HEK293T (cell line): ENCODE measurements around the gene MANSC1.

Source experiments
- CTCF ChIA-PET: fragments of 350-600 bp; formaldehyde crosslinking; extraction: SDS; loops from one replicate; lab custom pipeline; 2021; ENCODE audit warnings: antibody characterized with exemption, inconsistent platforms; lab: Yijun Ruan, JAX
- POLR2A ChIA-PET: fragments of 350-600 bp; formaldehyde crosslinking; extraction: SDS; loops from one replicate; lab custom pipeline; 2020; ENCODE audit warnings: antibody characterized with exemption, inconsistent platforms; lab: Yijun Ruan, JAX
- DNase-seq: peaks from one replicate; pipeline ENCODE4 v3.0.0; 2012; ENCODE audit warnings: mixed read lengths; ENCODE audit errors: extremely low spot score
- ARNT ChIP-seq: fragments of 450-650 bp; IDR thresholded peaks from 2 replicates; pipeline ENCODE4 v1.6.1; 2017; ENCODE audit warnings: mild to moderate bottlenecking
- BHLHE40 ChIP-seq: fragments of 450-650 bp; IDR thresholded peaks from 2 replicates; pipeline ENCODE4 v1.6.1; 2016; ENCODE audit warnings: mild to moderate bottlenecking, moderate library complexity, borderline replicate concordance
- CTBP1 ChIP-seq: fragments of 450-650 bp; IDR thresholded peaks from 2 replicates; pipeline ENCODE4 v1.6.1; 2016; ENCODE audit warnings: borderline replicate concordance
- ELF4 ChIP-seq: fragments of 450-650 bp; IDR thresholded peaks from 2 replicates; pipeline ENCODE4 v1.6.1; 2017; ENCODE audit warnings: antibody characterized with exemption
- FOXA1 ChIP-seq: fragments of 450-650 bp; IDR thresholded peaks from 2 replicates; pipeline ENCODE4 v1.6.1; 2016; ENCODE audit warnings: mild to moderate bottlenecking
- FOXK2 ChIP-seq: fragments of 450-650 bp; IDR thresholded peaks from 2 replicates; pipeline ENCODE4 v1.6.1; 2016; ENCODE audit warnings: mild to moderate bottlenecking
- FOXM1 ChIP-seq: fragments of 450-650 bp; IDR thresholded peaks from 2 replicates; pipeline ENCODE4 v1.6.1; 2017; ENCODE audit warnings: mild to moderate bottlenecking, borderline replicate concordance
- HDGF ChIP-seq: fragments of 450-650 bp; IDR thresholded peaks from 2 replicates; pipeline ENCODE4 v1.6.1; 2017; ENCODE audit warnings: antibody characterized with exemption, borderline replicate concordance
- L3MBTL2 ChIP-seq: fragments of 450-650 bp; conservative IDR thresholded peaks from 2 replicates; pipeline ENCODE4 v1.6.1; 2016; ENCODE audit warnings: mild to moderate bottlenecking
- LEF1 ChIP-seq: fragments of 450-650 bp; IDR thresholded peaks from 2 replicates; pipeline ENCODE4 v1.6.1; 2017; ENCODE audit warnings: mild to moderate bottlenecking, borderline replicate concordance
- NFRKB ChIP-seq: fragments of 450-650 bp; IDR thresholded peaks from 2 replicates; pipeline ENCODE4 v1.6.1; 2016; ENCODE audit warnings: mild to moderate bottlenecking, moderate library complexity
- PKNOX1 ChIP-seq: fragments of 450-650 bp; IDR thresholded peaks from 2 replicates; pipeline ENCODE4 v1.6.1; 2016
- SP1 ChIP-seq: fragments of 450-650 bp; IDR thresholded peaks from 2 replicates; pipeline ENCODE4 v1.6.1; 2017
- SUZ12 ChIP-seq: fragments of 450-650 bp; IDR thresholded peaks from 2 replicates; pipeline ENCODE4 v1.6.1; 2016; ENCODE audit warnings: mild to moderate bottlenecking
- TARDBP ChIP-seq: fragments of 450-650 bp; IDR thresholded peaks from 2 replicates; pipeline ENCODE4 v1.6.1; 2016
- ZNF384 ChIP-seq: fragments of 450-650 bp; IDR thresholded peaks from 2 replicates; pipeline ENCODE4 v1.6.1; 2016

MANSC1 gene

GRCh38 chr12:12350868-12351463 is 924 bp upstream of the MANSC1 start:
- TF ChIP-seq FOXM1 = no peak
- no peak for TF ChIP-seq SUZ12
- no peak for TF ChIP-seq PKNOX1
- no peak for TF ChIP-seq FOXK2
- TF ChIP-seq LEF1 = no peak
- no peak for TF ChIP-seq FOXA1
- no peak for TF ChIP-seq ZNF384
- no peak for TF ChIP-seq SP1
- TF ChIP-seq TARDBP = no peak
- TF ChIP-seq HDGF = no peak
- no peak for TF ChIP-seq ELF4
- no peak for TF ChIP-seq L3MBTL2
- TF ChIP-seq NFRKB = no peak
- CTCF ChIA-PET = interaction anchor here (1.6 kb wide), 1 partner anchor 31 kb away, joined by 5 read pairs; no protein-coding TSS in a partner anchor
- POLR2A ChIA-PET = no interaction called here
- DNase-seq = no peak

DNA sequence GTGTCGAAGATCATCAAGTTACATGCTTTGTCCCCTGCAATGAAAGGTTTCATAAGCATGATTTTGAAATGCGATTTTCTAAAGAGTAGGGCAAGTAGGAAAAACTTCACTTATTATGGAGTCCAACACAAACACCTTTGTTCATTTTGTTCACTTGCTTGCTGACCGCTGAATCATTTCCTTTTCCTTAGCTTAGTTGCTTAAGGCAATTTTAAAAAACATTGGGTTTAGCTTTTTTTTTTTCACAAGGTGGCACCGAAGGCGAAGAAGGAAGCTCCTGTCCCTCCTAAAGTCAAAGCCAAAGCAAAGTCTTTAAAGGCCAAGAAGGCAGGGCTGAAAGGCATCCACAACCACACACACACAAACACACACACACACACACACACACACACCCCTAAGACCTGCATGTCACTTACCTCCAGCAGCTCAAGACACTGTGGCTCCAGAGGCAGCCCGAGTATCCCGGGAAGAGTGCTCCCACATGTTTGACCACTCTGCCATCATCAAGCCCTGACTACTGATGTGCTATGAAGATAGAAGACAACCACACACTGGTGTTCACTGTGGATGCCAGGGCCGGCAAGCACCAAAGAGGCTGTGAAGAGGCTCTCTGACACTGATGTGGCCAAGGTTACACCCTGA is 11.4 kb downstream of the MANSC1 start:
- DNase-seq = no peak
- ChIA-PET CTCF (interaction anchor here (0.8 kb wide), 1 partner anchor 10 kb away, joined by 3 read pairs; no protein-coding TSS in a partner anchor), POLR2A (no interaction called here)
- no peak for TF ChIP-seq FOXM1
- no peak for TF ChIP-seq ARNT
- no peak for TF ChIP-seq HDGF

- ChIA-PET POLR2A (no interaction called here), CTCF (interaction anchor here (0.5 to 1.3 kb wide), 2 partner anchors 13 to 22 kb away, joined by 3 read pairs; partner anchors contain the start of gene MANSC1)
These were observed 13.5 kb downstream of the MANSC1 start for GRCh38 chr12:12336511-12336910.

DNA sequence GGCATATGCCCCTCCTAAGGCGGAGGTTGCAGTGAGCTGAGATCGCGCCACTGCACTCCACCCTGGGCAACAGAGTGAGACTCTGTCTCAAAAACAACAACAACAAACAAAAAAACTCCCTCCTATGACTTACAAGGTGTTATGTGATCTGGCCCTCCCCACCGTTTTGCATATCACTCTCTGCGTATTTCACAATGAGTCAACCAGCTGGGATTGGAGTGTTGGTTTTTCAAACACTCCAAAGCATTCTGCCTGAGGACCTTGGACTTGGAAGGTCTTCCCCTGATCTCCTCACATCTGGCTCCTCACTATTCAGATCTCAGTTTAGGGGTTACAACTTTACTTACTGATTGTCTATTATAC is 14.0 kb downstream of the MANSC1 start:
- POLR2A ChIA-PET = no interaction called here
- TF ChIP-seq ELF4 = no peak
- no peak for TF ChIP-seq BHLHE40
- CTCF ChIA-PET = interaction anchor here (0.5 to 1.3 kb wide), 2 partner anchors 14 to 23 kb away, joined by 3 read pairs; partner anchors contain the start of gene MANSC1
- no peak for DNase-seq

More at GRCh38 chr12:12336511-12336910, 13.5 kb downstream of the MANSC1 start:
- no peak for DNase-seq
- TF ChIP-seq L3MBTL2 = no peak
- no peak for TF ChIP-seq ELF4
- no peak for TF ChIP-seq FOXM1
- TF ChIP-seq TARDBP = no peak
- TF ChIP-seq HDGF = no peak
- no peak for TF ChIP-seq FOXA1
- no peak for TF ChIP-seq CTBP1
- TF ChIP-seq LEF1 = no peak
- TF ChIP-seq SP1 = no peak
- TF ChIP-seq SUZ12 = no peak
- no peak for TF ChIP-seq ARNT
- TF ChIP-seq NFRKB = no peak
- TF ChIP-seq ZNF384 = no peak
- no peak for TF ChIP-seq PKNOX1
- TF ChIP-seq BHLHE40 = no peak
- TF ChIP-seq FOXK2 = no peak

DNA sequence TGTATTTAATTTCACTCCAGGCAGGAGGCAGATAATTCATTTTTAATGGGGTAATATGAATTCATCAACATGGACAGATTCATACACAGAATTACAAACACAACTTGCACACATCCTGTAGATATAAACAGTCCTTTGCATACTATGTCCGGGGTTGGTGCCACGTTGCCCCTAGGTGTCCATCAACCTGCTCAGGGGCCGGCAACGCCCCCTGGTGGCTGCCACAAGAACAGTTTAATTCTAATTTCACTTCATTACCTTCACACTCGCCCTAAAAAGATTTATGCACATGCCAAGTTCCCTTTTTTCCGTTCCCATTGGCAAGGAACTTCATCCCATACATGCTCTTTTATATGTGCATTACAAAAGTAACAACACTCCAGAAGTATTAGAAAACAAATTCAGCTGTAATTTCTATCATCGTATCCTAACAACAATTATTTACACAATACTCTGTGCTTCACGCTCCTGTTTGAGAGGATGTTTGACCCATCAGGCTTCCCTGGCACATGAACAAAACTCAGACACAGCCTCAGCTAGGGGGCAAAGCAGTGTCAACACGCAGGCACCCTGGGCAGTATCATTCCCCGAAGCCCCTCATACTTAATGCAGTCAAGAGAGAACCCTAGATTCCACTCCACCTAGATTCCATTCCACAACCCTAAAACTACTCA is 15.5 kb downstream of the MANSC1 start:
- CTCF ChIA-PET = interaction anchor here (0.5 to 1.7 kb wide), 9 partner anchors 9 to 401 kb away, joined by 3 to 17 read pairs (median 3); no protein-coding TSS in a partner anchor
- POLR2A ChIA-PET = no interaction called here

More for the DNA sequence above, 15.5 kb downstream of the MANSC1 start:
- peak; percentile 92 for TF ChIP-seq PKNOX1
- no peak for TF ChIP-seq NFRKB
- DNase-seq = peak; percentile 77
